Activated CD8-positive, alpha-beta memory T cell treated with anti-CD3 and anti-CD28 coated beads for 4 hours (primary cell): Measurements from ENCODE around the gene MYO18B.

Experiments used
- DNase-seq, 2 donors: peaks; one replicate each; pipeline ENCODE4 v3.0.0-alpha.2; 2020; ENCODE audit warnings: low read depth in 2 of 2

Gene MYO18B

DNA sequence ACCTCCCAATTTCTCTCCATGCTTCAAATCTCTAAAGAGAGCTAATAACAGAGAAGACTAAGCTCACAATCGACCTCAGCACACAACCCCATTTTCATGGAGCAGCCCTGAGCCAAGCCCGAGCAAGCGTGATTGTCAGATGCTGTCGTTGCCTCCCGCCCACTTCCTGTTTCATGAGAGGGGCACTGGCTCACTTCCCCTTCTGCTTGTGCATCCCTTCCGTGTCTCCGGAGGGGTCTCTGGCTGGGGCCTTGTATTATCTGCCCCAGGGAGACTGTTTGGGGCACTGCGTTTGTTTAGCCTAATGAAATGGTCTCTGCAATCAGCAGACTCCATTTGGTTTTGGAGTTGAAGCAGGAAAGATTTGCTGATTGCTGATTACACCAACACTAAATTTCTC is 246.0 kb downstream of the MYO18B start:
- no peak for DNase-seq

DNA sequence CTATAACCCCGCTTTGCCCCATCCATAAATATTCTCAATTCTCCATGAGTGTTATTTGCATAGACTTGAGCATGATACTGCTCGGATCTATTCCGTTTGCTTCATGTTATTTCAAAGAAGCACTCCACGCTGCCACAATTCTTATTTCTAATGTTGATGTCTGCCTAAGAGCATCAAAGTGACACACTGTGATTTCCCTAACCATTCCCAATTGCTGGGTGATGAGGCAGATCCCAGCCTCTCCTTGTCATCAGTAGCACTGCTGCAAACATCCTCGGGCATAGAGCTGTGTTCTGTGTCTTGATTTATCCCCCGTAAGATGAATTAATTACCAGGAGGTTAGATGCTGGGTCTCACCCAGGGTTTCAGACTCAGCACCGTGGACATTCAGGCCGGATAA is 249.0 kb downstream of the MYO18B start:
- no peak for DNase-seq

DNA sequence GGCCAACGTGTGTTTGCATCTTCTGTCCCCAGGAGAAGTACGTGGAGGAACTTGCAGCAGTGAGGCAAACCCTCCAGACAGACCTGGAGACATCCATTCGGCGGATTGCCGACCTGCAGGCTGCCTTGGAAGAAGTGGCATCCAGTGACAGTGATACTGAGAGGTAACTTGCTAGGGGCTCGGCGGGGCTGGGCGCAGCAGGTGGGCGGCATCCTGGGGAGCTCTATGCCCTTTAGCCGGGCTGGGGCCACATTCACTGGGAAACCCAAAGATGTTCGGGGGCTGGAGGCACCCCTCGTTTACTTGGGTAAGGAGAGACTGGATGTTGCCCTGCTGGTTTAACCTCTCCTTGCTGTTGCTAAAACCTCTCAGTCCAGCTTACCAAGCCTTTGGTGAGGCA is 250.3 kb downstream of the MYO18B start:
- DNase-seq: no peak

DNA sequence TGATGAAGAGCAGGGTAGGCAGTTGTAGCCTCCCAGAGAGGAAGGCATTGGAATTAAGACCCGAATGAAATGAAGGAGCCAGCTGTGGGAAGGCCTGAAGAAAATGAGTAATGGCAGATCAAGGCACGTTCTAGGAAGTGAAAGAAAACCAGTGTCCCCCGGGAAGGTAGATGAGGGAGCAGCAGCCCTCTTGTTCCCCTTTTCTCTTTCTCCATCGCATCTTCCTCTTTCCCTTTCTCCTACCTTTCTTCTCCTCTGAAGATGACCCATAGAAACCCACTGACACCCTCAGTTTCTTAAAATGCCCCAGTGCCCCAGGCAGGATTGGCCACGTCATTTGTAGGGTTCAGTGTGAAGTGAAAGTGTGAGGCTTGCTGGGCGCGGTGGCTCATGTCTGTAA is 254.7 kb downstream of the MYO18B start:
- no peak for DNase-seq

DNA sequence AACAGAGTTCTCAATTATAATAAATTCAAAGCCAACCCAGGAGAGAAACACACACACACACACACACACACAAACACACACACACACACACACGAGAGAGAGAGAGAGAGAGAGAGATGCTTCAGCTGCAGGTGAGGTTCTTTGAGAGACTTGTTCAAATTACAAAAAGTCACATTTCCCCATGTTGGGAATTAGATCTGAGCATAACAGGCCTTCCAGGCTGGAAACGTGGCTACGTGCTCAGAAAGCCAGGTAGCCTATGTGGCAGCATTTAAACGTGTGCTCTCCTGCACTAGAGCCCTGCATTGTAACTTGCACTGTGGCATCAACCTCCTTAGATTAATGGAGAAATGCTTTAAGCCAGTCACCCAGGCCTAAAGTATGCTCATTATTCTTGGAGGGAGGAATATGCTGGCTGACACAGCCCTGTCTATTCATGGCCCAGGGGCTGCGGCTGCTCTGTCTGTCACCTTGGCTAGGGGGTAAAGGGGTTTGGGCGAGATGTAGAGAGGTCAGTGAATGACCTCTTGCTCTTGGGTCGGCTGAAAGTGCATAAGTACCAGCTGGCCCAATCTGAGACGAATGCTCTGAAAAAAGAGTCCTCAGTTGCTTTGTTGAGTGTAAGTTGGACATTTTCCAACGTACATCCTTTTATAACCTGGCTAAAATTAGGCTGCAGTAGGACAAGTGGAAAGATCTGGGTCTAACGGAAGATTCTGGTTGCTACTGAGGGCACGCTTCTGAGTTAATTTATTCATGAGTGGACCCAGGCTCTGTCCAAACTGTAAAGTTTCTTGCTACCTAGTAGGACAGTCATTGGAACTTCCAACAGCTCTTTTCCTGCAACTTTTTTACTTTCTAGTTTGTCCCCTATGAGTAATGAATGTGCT is 256.1 kb downstream of the MYO18B start:
- DNase-seq: no peak

DNA sequence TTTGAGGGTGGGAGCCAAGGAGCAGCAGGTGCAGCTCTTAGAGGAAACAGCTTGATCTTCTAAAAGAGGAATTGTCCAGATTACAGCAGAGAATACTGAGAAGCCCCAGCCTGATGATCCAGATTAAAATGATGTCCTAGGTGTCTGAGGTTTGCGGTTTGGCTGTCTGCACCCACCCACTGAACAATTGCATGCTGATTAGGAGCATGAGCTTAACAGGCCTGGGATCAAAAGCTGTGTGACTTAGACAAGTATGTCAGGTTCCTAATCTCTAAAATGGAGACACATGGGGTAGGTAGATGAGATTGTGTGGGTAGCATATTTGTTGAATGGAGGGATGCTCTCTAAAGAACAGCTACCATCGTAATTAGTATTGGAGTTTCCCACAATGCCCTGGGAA is 260.5 kb downstream of the MYO18B start:
- no peak for DNase-seq

DNA sequence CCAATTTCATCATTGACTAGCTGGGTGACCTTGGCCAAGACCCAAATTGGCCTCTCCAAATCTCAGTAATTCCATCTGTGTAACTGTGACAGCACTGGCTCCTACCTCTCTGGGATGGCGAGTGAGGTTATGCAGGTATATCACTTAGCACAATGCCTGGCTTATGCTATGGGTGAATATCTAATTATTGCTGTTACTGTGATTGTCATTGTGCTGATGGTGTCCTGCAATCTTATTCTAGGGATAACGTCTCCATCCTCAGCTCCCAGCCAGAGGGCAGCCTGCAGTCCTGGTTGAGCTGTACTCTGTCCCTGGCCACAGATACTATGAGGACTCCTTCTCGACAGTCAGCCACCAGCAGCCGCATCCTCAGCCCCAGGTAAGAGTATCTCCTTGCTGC is 262.5 kb downstream of the MYO18B start:
- no peak for DNase-seq

DNA sequence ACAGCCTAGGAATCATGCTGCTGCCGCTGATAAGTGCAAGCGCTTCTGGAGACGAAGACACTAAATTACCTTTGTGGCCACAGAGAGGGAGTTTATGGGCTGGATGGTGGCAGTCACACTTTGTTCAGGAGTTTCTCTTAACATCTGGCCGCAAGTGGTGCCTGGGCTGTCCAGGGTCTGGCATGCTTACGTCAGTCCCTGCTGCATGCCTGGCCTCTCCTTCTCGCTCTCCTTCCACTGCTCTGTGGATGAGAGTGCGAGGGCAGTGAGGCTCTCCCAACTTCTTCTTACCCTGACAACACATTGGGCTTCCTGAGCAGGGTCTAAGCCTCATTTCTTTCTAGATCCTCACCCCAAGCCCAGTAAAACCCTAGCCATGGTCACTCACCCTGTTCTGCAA is 266.6 kb downstream of the MYO18B start:
- DNase-seq: no peak

DNA sequence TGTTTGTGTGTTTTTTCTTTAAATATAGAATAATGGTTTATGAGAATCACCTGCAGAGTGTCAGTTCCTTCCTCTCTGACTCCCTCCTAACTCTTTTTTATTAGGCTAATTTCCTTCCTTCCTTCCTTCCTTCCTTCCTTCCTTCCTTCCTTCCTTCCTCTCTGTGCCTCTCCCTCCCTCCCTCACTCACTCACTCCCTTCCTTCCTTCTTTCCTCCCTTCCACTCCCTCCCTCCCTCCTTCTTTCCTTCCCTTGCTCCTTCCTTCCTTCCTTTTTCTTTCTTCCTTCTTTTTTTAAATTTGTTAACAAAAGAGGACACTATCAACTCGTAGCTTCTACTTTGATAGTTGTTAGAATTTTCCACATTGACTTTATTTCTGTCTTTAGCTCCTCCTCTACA is 274.9 kb downstream of the MYO18B start:
- no peak for DNase-seq

DNA sequence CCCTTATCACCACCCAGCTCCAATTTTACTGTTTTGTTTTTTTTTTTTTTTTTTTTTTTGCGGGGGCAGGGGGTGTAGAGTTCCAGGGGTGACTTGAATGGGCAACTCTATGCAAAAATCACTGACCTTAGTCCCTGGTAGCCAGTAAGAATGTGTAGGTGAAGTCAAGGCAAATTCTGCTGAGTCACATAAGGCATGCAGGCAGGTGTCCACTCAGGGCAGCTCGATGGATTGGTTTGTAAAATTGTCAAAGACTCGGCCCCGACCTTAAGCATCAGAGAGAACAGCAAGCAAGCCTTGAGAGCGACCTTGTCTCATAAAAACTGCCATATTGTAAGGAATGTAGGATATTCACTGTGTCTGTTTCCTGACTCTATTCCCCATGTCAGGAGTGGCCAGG is 275.9 kb downstream of the MYO18B start:
- no peak for DNase-seq

DNA sequence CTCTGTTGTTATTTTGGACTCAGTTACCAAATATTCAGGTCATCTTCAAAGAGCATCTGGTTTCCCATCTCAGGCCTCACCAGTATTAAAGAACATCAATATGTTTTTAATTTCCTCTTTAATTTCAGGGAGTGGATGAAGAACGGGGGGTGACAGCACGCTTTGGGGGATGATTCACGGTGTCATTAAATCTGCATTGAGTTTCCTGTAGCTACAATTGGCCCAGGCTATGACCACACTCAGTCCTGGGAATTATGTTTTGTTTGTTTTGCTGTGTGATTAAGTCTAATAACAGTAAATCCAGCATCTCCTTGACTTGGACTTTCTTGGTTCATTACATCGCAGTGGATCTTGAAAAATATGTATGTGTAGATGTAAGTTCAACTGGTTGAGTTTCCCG is 277.6 kb downstream of the MYO18B start:
- DNase-seq: no peak

DNA sequence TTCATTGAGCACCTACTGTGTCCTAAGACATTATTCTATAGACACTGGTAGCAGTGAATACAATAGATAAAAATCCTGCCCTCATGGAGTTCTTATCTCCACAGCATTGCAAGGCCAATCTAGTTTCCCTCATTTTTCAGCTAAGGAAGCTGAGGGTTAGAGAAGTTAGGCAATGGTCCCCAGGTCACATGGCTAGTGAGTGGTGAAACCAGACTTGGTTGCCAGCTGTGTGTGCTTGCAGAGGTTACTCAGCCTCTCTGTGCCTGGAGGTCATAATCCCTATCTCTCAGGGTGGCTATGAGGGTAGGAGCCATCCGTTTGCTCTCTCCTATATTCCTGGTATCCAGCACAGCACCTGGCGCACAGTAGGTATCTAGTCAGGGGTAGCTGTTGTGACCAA is 279.5 kb downstream of the MYO18B start:
- DNase-seq: no peak

DNA sequence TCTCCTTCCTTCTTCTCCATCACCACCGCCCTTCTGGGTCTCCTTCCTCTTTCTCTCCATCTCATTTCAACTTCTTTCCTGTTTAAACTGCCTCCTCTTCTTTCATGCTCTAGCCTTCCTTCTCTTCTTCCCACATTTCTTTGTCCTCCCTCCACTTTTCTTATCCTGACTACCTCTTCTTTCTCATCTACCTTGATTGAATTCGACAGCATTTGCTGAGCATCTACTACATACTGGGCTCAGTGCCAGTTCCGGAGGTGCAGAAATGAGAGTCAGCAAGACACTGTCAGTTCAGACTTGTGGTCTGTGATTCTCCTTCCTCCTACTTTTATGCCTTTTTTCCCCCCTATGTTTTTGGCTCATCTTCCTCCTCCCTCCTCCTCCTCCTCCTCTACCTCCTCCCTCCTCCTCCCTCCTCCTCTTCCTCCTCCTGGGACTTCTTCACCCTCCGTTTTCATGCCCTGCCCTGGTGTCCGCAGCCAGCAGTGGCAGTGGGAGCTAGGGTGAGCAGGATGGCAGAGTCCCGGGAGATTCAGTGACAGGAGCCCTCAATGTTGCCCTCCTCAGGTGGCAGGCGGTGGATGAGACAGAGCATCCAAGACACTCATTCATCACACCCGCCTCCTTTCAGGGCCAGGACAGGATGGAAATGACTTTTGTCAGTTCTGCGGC is 281.3 kb downstream of the MYO18B start:
- DNase-seq: no peak

DNA sequence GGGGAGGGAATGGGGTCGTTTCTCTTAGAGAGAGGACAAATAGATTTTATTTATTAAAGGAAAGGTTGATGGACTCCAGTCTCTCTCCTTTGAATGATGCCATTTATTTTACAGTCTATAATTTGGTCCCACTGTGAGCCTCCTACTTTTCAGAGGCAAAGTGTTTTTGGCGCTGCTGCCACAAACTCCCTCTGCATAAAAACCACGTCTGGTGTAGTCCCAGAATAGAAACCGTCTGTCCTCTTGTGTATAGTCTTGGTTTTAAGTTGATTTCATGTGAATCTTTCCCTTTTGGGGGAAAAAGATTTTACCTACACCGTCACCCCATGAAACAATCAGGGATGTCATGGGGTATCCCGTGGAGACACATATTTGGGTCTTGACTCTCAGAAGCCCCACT is 283.6 kb downstream of the MYO18B start:
- no peak for DNase-seq

DNA sequence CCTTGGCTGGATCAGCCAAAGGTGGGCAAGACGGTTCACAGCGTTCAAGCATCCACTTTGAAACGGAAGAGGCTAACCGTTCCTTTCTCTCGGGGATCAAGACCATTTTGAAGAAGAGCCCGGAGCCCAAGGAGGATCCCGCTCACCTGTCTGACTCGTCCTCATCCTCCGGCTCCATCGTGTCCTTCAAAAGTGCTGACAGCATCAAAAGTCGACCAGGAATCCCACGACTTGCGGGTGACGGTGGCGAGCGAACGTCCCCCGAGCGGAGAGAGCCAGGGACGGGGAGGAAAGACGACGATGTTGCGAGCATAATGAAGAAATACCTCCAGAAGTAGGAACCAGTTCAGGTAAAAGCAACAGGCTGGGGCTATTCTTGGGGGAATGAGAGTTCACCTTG is 285.4 kb downstream of the MYO18B start:
- no peak for DNase-seq

DNA sequence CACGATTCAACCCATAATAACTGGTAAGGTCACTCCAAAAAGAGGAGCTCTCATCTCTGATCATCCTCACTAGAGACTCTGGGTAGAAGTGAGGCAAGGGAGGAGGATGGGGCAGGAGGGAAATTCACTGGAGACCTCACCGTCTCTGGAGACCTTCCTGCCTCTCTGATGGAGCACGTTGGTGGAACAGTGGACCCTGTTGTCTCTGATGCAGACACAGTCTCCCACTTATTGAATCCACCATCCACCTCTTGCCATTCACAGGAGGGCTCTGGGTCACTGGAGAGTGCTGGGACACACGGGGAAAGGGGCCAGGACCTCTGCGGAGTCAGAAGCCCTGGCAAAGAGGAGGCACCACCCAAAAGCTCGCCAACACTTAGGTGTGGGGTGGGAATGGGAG is 289.7 kb downstream of the MYO18B start:
- no peak for DNase-seq

DNA sequence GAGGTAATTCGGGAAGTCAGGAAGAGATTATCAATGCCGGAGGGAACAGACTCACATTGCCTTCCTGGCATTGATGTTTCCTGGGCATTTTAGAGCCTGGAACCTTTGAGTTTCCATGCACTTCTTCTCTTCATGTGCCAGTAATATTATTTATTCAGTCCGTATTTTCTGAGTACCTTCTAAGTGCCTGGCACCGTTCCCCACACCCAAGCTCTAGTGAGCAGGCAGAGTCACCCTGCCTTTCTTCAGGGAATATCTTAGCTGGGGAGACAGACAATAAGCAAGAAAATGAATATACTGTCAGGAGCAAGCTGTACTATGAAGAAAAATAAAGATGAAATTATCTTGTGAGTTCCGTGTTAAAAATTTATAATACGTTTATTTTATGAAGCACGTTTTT is 291.1 kb downstream of the MYO18B start:
- no peak for DNase-seq

DNA sequence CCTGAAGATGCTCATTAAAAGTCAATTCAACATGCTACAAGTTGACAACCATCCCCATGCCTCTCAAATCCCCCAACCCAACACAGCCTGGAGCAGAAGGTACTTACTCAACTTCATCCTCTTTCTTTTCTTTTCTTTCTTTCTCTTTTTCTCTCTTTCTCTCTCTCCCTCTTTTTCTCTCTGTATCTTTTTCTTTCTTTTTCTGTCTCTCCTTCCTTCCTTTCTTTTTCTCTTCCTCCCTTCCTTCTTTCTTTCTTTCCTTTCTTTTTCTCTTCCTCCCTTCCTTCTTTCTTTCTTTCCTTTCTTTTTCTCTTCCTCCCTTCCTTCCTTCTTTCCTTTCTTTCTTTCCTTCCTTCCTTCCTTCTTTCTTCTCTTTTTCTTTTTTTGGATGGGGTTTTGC is 291.6 kb downstream of the MYO18B start:
- DNase-seq: no peak

DNA sequence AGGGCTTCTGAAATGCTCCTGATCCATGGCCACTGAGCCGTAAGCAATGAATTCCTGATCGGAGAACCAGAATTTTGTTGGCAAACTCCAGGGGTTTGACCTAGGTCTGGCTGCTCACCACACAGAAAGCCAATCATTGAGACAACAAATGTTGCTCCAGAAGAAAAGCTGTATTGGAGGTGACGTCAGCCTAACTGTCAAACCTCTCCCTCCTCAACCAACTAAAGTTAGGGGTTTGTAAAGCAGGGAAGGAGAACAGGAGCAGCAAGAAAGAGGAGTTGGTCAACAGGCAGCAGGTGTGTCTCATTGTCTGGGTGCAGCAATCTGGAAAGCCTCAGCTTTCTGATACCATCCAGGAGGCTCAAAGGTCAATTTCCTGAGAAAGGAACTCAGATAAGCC is 293.5 kb downstream of the MYO18B start:
- DNase-seq: no peak

DNA sequence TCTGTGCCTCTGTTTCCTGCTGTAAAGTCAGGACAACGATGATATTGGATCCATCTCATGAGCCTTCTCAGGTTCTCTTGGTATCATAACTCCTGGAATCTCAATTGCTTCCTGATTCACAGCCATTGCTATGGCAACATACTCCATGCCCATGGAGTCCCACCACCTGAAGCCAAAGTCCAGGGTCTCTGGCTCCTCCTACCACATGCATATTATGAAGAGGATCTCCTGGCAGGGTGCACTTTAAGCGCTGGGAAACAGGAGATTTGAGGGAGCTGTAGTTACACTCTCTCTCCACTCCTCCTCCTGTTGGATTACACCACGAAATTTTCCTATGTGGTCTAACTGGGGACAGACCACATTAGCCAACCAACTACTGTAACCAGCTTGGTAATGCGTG is 296.4 kb downstream of the MYO18B start:
- DNase-seq: no peak

DNA sequence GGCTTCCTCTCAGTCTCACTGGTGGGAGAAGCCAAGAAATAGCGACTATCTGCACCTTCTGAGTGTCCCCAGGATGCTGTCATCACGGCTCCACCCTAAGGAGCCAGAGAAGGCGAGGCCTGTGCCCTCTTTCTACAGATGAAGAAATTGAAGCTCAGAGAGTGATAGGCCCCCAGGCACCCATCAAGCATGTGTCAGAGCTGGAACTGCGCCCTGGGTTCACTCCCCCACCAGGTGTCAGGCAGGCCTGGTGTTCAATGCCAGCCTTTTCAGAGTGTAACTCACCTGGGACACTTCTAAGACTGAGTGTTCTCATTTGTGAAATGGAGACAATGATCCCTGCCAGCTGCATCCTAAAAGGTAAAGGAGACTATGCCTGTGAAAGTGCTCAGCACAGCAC is 299.9 kb downstream of the MYO18B start:
- DNase-seq: no peak

DNA sequence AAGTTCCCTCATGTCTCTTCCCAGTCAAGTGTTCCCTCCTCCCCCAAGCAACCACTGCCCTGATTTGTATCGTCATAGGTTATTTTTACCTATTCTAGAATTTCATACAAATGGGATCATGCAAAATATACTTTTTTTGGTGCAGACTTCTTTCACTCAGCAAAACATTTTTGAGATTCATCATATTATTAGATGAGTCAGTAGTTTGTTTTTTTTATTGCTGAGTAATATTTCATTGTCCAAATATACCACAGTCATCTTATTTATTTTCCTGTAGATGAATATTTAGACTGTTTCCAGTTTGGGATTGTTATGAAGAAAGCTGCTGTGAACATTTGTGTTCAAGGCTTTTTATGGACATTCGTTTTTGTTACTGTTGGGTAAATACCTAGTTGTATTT is 301.0 kb downstream of the MYO18B start:
- no peak for DNase-seq

DNA sequence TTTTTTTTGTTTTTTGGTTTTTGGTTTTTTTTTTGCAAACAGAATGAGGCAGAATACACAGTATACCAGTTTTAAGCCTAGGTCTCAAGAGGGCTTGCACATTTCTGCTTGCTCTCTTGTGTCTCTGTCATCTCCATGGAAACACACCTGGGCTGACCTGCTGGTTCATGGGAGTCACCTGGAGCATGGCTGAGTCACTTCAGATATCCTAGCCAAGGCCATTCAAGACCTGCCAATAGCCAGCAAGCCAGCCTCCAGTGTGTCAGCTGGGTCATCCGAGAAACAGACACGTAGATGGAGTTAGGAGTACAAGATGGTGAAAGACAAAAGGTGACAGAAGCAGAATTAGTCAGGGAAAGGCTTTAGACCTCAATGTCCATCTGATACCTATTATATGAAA is 303.1 kb downstream of the MYO18B start:
- no peak for DNase-seq

DNA sequence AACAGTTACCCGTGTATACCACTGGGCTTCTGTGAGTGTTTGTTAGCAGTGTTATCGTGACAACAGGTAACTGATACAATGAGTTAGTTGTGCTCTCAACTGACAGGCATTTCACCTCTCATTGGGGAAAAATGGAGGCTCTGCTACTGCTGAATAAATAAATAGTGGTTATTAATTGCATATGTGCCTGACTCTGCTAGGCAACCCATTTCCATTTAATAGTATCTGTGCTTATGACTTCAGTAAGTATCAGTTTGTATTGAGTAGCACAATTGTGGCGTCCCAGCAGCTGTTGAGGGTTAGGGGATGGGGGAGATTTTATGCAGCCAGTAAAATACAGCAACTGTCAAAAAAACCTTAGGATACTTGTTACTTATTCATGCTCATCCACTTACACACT is 303.9 kb downstream of the MYO18B start:
- no peak for DNase-seq
